ENCODE results near the gene SCAMP4.
"Not testable (repeated sequence)": the region's sequence is repeated elsewhere in the genome, so short reads cannot be mapped to it uniquely, and the experiment has no call there.

The SCAMP4 gene

GRCh38 chr19:1866693-1867348, 38.4 kb upstream of the SCAMP4 start:
- no peak for DNase-seq (ENCODE audit: low spot score)
- no peak for FAIRE-seq

- DNase-seq (ENCODE audit: low spot score) (no peak), FAIRE-seq (no peak)
Observed at GRCh38 chr19:1867349-1867724, 37.9 kb upstream of the SCAMP4 start.

DNA sequence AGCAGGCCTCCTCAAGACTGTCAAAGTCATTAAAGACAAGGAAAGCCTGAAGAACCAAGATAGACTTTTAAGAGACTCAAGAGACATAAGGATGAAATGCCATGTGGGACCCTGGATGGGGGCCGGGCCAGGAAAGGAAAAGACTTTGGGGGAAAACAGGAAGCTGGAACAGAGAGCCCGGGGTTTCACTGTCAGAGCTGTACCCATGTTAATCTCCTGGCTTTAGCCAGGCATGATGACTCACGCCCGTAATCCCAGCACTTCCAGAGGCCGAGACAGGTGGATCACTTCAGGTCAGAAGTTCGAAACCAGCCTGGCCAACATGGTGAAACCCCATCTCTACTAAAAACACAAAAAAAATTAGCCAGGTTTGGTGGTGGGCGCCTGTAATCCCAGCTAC, 36.2 kb upstream of the SCAMP4 start:
- no peak for FAIRE-seq

GRCh38 chr19:1871140-1871597, 34.0 kb upstream of the SCAMP4 start:
- DNase-seq (ENCODE audit: low spot score) (no peak), FAIRE-seq (no peak)

More for the DNA sequence above, 36.2 kb upstream of the SCAMP4 start:
- DNase-seq (ENCODE audit: low spot score): no peak

DNA sequence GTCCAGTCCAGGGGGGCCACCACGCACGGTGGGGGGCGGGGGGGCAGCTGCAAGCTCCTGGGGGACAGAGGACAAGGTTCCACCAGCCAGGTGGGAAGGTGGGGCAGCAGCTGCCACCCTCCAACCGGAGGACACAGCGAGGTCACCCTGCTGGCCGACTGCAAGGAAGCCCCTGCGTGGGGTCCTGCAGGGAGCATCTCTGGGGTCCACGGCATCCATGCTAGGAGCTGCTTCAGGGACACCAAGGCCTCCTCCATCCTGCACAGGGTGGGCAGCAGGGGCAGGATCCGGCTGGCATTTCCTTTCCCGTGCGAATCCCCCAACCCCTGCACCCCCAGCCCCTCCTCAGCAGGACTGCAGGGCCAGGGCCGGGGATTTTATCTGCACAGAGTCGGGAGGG, 33.6 kb upstream of the SCAMP4 start:
- FAIRE-seq (no peak), DNase-seq (ENCODE audit: low spot score) (no peak)

DNA sequence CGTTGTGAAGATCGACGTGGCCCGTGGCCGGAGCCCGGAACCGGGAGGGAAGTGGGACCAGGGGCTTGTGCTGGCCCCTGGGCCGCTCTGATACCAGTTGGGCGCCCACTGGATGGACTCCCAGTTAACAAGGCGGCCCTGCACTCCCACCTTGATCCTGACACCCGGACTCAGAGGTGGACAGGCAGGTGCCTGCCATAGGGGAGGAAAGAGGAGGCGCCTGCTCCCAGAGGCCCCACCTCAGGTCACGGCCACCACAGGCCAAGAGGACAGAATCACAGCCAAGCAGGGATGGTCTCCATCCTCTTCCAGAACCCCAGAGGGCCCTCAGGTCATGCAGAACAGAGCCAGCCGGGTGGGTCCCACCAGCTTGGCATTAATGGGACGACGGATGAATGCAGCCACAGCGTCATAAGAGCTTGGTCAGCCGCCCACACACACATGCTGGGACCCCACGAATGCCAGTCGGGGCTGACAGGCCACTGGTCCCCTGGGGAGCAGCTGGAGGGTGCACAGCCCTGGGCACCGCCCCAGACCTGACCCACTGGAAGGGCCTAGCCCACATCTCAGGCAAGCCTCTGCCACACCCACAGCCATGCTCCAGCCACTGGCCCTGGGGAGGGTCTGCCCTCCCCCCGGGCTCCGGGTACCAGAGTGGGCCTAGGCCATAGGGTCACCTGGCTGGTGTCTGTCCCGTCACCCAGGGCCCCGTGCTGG, 32.2 kb upstream of the SCAMP4 start:
- DNase-seq (ENCODE audit: low spot score): no peak
- FAIRE-seq: no peak

- FAIRE-seq: no peak
Observed at GRCh38 chr19:1873524-1874473, 31.4 kb upstream of the SCAMP4 start.

GRCh38 chr19:1874554-1875185, 30.5 kb upstream of the SCAMP4 start:
- FAIRE-seq (no peak), DNase-seq (ENCODE audit: low spot score) (no peak)

More at GRCh38 chr19:1873524-1874473, 31.4 kb upstream of the SCAMP4 start:
- no peak for DNase-seq (ENCODE audit: low spot score)

GRCh38 chr19:1875265-1875645, 29.9 kb upstream of the SCAMP4 start:
- DNase-seq (ENCODE audit: low spot score): not testable (repeated sequence)
- FAIRE-seq: peak; percentile 82

- peak; percentile 83 for DNase-seq (ENCODE audit: low spot score)
- peak; percentile 95 for FAIRE-seq
Observed at GRCh38 chr19:1875646-1876495, 29.3 kb upstream of the SCAMP4 start.

- DNase-seq (ENCODE audit: low spot score): not testable (repeated sequence)
Observed at GRCh38 chr19:1876496-1877279, 28.5 kb upstream of the SCAMP4 start.

GRCh38 chr19:1877280-1877660, 27.9 kb upstream of the SCAMP4 start:
- not testable (repeated sequence) for DNase-seq (ENCODE audit: low spot score); FAIRE-seq

More at GRCh38 chr19:1876496-1877279, 28.5 kb upstream of the SCAMP4 start:
- FAIRE-seq: not testable (repeated sequence)

DNA sequence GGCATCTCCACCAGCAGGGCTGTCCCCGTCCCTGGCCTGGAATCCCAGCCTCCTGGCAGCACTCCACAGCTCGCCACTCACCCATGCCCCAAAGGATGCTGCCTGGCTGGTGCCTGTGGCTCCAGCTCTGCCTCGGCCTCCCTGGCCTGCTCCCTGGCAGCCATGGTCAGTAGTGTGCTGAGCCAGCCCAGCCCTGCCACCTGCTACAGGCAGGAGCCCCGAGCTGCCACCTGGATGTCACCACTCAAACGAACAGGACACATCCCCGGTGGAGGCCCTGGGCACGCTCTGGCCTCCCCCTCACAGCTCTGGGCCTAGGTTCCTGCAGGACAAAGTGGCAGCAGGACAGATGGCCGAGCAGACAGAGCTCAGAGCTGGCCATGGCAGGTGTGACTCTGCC, 26.6 kb upstream of the SCAMP4 start:
- FAIRE-seq; DNase-seq (ENCODE audit: low spot score): not testable (repeated sequence)

- not testable (repeated sequence) for DNase-seq (ENCODE audit: low spot score); FAIRE-seq
Observed at GRCh38 chr19:1879982-1880381, 25.2 kb upstream of the SCAMP4 start.

GRCh38 chr19:1880611-1881392, 24.4 kb upstream of the SCAMP4 start:
- no peak for DNase-seq (ENCODE audit: low spot score)
- no peak for FAIRE-seq

DNA sequence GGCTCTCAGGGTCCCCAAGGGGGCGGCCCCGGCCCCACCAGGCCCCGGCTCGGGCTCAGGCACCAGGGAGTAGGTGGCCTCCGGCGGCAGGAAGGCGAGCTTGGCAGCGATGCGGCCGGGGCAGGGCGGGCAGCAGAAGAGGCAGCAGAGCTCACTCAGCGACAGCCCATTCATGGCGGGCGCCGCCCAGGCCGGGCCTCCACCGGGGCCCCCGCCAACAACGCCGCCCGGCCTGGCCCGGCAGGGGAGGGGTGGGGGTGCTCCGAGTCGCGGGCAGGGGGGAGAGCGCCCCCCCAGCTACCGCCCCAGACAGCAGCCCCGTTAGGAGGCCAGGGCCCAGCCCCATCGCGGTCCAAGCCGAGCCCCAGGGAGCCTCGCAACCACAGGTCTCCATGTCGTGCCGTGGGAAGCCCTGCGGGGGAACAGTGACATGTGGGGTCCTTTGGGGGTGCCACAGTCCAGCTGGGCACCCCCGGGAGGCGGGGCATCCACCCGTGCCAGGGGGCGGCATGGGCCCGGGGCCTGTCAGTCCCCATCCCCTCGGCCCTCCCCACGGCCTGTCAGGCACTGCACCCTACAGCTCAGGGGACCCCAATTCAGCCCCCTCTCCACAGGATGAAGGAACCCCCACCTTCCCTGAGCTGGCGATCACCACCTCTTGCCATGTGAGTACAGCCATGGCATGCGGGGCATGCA, 23.7 kb upstream of the SCAMP4 start:
- FAIRE-seq: not testable (repeated sequence)

GRCh38 chr19:1882089-1882785, 23.0 kb upstream of the SCAMP4 start:
- FAIRE-seq: no peak

More for the DNA sequence above, 23.7 kb upstream of the SCAMP4 start:
- DNase-seq (ENCODE audit: low spot score): not testable (repeated sequence)

More at GRCh38 chr19:1882089-1882785, 23.0 kb upstream of the SCAMP4 start:
- no peak for DNase-seq (ENCODE audit: low spot score)
